Right lobe of liver (tissue), 4 donors: ENCODE measurements around the gene CFTR.

Source experiments
- CTCF ChIP-seq, 4 donors: fragments of 200-600 bp in 3 of 4; fragments of 450-650 bp in 1 of 4; IDR thresholded peaks; one replicate each; pipeline versions ENCODE4 v1.5.1 to v1.8.0; 2016 to 2022; ENCODE audit warnings: antibody characterized with exemption in 4 of 4, mild to moderate bottlenecking in 2 of 4
- POLR2A ChIP-seq: fragments of 450-650 bp; IDR thresholded peaks from one replicate; pipeline ENCODE4 v1.6.1; 2017; ENCODE audit warnings: antibody characterized with exemption, mild to moderate bottlenecking
- donor health status: DM: no; HTN: no; CAD: no.
- donor health status: DM: no; HTN: no; CAD: no.
- donor health status: DM: no; HTN: yes; CAD: no.

- no peak for TF ChIP-seq CTCF (IDR thresholded peaks at IDR 0.05)
- no peak for TF ChIP-seq POLR2A
Measured at GRCh38 chr7:117538053-117538452, 58.2 kb downstream of the CFTR start.
